H1 (cell line): ENCODE data around the gene ZNF501. TPM values are rescaled to one million over a fixed set of nuclear protein-coding genes. Genes with fewer than 3 reads are reported as not detected.

Experiments used
- RXRA ChIP-seq: IDR thresholded peaks from 2 replicates; pipeline ENCODE4 v1.6.1; 2011; ENCODE audit warnings: low read depth, mild to moderate bottlenecking, low read length, moderate library complexity; ENCODE audit not compliant: insufficient read depth
- TAF1 ChIP-seq: IDR thresholded peaks from 2 replicates; pipeline ENCODE4 v1.6.1; 2011; ENCODE audit warnings: mild to moderate bottlenecking, low read depth, low read length
- polyA plus RNA-seq, 7 experiments: library from polyadenylated mRNA; depleted of rRNA in 3 of 7; stranded (reverse) in 5 of 7; unstranded in 2 of 7; fragments of >200 nt in 5 of 7; fragments of 200-250 nt in 2 of 7; gene quantifications; 1 replicate in 5 of 7; 2 replicates in 1 of 7; 4 replicates in 1 of 7; pipeline versions ENCODE4 v1.2.1 to v1.2.3, GENCODE V29; 2011 to 2013; ENCODE audit warnings: missing spikeins in 2 of 7, mixed read lengths in 2 of 7
- total RNA-seq: library from RNA; stranded (reverse); fragmentation: NEBNext Ultra II Directional; extraction: Animal tissue kit (Norgen Biotek cat#: 25700); gene quantifications from 2 replicates; pipeline ENCODE4 v1.2.1, GENCODE V29; 2021

The ZNF501 gene
- total and polyA plus RNA-seq, 2 of the 8 experiments (the other 6 are each of a cell fraction or from before 2014, with no cell fraction given) = 1.6 to 5.3 TPM

DNA sequence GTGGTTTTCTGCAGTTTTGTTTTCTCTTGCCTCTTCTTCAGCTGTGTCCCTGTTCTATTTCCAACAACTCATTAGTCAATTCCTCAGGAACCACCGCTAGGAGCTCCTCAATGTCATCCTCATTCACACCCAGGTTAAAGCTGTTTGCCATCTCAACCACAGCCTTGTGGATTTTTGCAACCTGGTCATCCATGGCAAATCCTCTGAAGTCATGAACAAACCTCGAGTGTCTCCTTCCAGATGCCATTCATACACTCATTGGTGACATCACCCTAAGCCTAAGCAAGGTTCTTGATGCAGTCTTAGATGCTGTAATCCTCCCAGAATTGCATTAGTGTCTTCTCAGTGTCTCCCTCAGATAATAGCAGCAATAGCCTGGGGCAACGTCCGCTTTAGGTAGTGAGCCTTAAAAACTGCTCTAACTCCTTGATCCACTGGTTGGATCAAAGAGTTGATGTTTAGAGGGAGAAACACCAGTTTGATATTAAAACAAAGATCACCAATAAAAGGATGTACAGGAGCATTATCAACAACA lies 48.4 kb upstream of the ZNF501 start (continued):
- no peak for TF ChIP-seq TAF1
- TF ChIP-seq RXRA = no peak
- TF ChIP-seq, all 59 proteins: peak for 0
